OCI-LY3 (cell line): ENCODE measurements around the gene PANK4.

Experiments used
- H2AFZ ChIP-seq: fragments of 200-600, 300-600 bp; shearing (Covaris generic); 2 replicates; pipeline ENCODE4 v1.6.0; 2014; ENCODE audit warnings: antibody characterized with exemption, low read depth, low read length
- H3K27ac ChIP-seq: fragments of 200-600, 300-600 bp; sonication (generic); 2 replicates; pipeline ENCODE4 v1.5.1; 2014; ENCODE audit warnings: mild to moderate bottlenecking, low read length, moderate library complexity, mixed read lengths
- H3K27me3 ChIP-seq: fragments of 200-600, 300-600 bp; sonication (generic); 2 replicates; pipeline ENCODE4 v1.6.1; 2014; ENCODE audit warnings: low read depth, low read length, mixed read lengths
- H3K36me3 ChIP-seq: fragments of 200-600, 300-600 bp; sonication (generic); replicated peaks from 2 replicates; pipeline ENCODE3; 2014; ENCODE audit warnings: low read depth, low read length, mixed read lengths
- H3K4me1 ChIP-seq: fragments of 300-600, 200-600 bp; sonication (generic); 2 replicates; pipeline ENCODE4 v1.6.1; 2014; ENCODE audit warnings: low read length, mixed read lengths
- H3K4me2 ChIP-seq: fragments of 200-600, 300-600 bp; sonication (generic); 2 replicates; pipeline ENCODE4 v1.6.1; 2014; ENCODE audit warnings: low read length, mixed read lengths
- H3K4me3 ChIP-seq: fragments of 300-600, 200-600 bp; sonication (generic); 2 replicates; pipeline ENCODE4 v1.5.1; 2014; ENCODE audit warnings: antibody characterized with exemption, mild to moderate bottlenecking, low read length, moderate library complexity
- H3K79me2 ChIP-seq: fragments of 300-600, 200-600 bp; shearing (Covaris generic); 2 replicates; pipeline ENCODE4 v1.6.1; 2014; ENCODE audit warnings: mild to moderate bottlenecking, low read length, mixed read lengths
- H3K9ac ChIP-seq: fragments of 300-600, 200-600 bp; shearing (Covaris generic); 2 replicates; pipeline ENCODE4 v1.6.0; 2014; ENCODE audit warnings: mild to moderate bottlenecking, low read length, moderate library complexity
- H3K9me3 ChIP-seq: fragments of 200-600, 300-600 bp; shearing (Covaris generic); 2 replicates; pipeline ENCODE4 v1.6.1; 2014; ENCODE audit warnings: low read length, mixed read lengths; ENCODE audit not compliant: insufficient read depth
- H4K20me1 ChIP-seq: fragments of 200-600, 300-600 bp; sonication (generic); 2 replicates; pipeline ENCODE4 v1.6.1; 2016; ENCODE audit warnings: low read length, mixed read lengths; ENCODE audit not compliant: insufficient read depth
- CTCF ChIP-seq: fragments of 200-600, 300-600 bp; sonication (generic); IDR thresholded peaks from 2 replicates; pipeline ENCODE4 v1.5.1; 2014; ENCODE audit warnings: antibody characterized with exemption, low read length, low read depth
- EZH2phosphoT487 ChIP-seq: fragments of 200-600 bp; shearing (Covaris generic); IDR thresholded peaks from 2 replicates; pipeline ENCODE4 v1.6.1; 2018; ENCODE audit warnings: antibody characterized with exemption, mixed run types, low read depth

Gene PANK4

GRCh38 chr1:2538872-2539271, 12.5 kb upstream of the PANK4 start:
- Histone ChIP-seq H3K4me3 (no peak overlapping the region), H3K79me2 (no peaks in the 10 kb centered on the region), H4K20me1 (no peaks in the 10 kb centered on the region), H3K9me3 (no peaks in the 10 kb centered on the region), H3K27me3 (peaks cover 5% of the 10 kb centered on the region; the same call in 1 of the 2 replicates), H3K36me3 (no peaks in the 10 kb centered on the region), H2AFZ (no peak overlapping the region), H3K9ac (no peak overlapping the region), H3K4me1 (no peaks in the 10 kb centered on the region), H3K4me2 (no peak overlapping the region), H3K27ac (no peak overlapping the region)
- TF ChIP-seq CTCF (no peak), EZH2phosphoT487 (no peak)

DNA sequence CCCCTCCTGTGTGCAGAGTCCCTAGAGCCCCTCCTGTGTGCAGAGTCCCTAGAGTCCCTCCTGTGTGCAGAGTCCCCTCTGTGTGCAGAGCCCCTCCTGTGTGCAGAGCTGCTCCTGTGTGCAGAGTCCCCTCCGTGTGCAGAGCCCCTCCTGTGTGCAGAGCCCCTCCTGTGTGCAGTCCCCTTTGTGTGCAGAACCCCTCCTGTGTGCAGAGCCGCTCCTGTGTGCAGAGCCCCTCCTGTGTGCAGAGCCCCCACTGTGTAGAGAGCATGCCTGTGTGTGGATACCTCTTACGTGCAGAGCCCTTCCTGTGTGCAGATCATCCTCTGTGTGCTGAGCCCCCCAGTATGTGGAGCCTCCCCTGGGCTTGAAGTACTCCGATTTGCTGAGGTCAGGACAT, 12.0 kb upstream of the PANK4 start:
- no peak overlapping the region for H3K9ac ChIP-seq
- H4K20me1 ChIP-seq = no peaks in the 10 kb centered on the region
- no peaks in the 10 kb centered on the region for H3K4me1 ChIP-seq
- no peaks in the 10 kb centered on the region for H3K36me3 ChIP-seq
- no peak overlapping the region for H2AFZ ChIP-seq
- TF ChIP-seq CTCF (no peak), EZH2phosphoT487 (no peak)
- no peaks in the 10 kb centered on the region for H3K9me3 ChIP-seq
- peaks cover 5% of the 10 kb centered on the region; the same call in 1 of the 2 replicates for H3K27me3 ChIP-seq
- H3K4me3 ChIP-seq = no peak overlapping the region
- H3K4me2 ChIP-seq = no peak overlapping the region
- H3K79me2 ChIP-seq = no peaks in the 10 kb centered on the region
- H3K27ac ChIP-seq = no peak overlapping the region

GRCh38 chr1:2537784-2538115, 11.4 kb upstream of the PANK4 start:
- H3K4me1 ChIP-seq = no peaks in the 10 kb centered on the region
- H3K79me2 ChIP-seq = no peaks in the 10 kb centered on the region
- no peak overlapping the region for H3K4me3 ChIP-seq
- H3K9ac ChIP-seq = no peak overlapping the region
- TF ChIP-seq EZH2phosphoT487 = no peak
- TF ChIP-seq CTCF = no peak
- H3K36me3 ChIP-seq = no peaks in the 10 kb centered on the region
- no peak overlapping the region for H3K27ac ChIP-seq
- H4K20me1 ChIP-seq = no peaks in the 10 kb centered on the region
- H3K4me2 ChIP-seq = no peak overlapping the region
- H3K27me3 ChIP-seq = peaks cover 10% of the 10 kb centered on the region; the same call in 1 of the 2 replicates
- no peaks in the 10 kb centered on the region for H3K9me3 ChIP-seq
- no peak overlapping the region for H2AFZ ChIP-seq

- H3K27me3 ChIP-seq = peaks cover 10% of the 10 kb centered on the region; the same call in 1 of the 2 replicates
- TF ChIP-seq CTCF (no peak), EZH2phosphoT487 (no peak)
- no peak overlapping the region for H3K4me2 ChIP-seq
- no peak overlapping the region for H3K9ac ChIP-seq
- no peak overlapping the region for H3K27ac ChIP-seq
- H2AFZ ChIP-seq = no peak overlapping the region
- no peaks in the 10 kb centered on the region for H3K9me3 ChIP-seq
- H3K36me3 ChIP-seq = no peaks in the 10 kb centered on the region
- H3K4me3 ChIP-seq = no peak overlapping the region
- H4K20me1 ChIP-seq = no peaks in the 10 kb centered on the region
- no peaks in the 10 kb centered on the region for H3K79me2 ChIP-seq
- no peaks in the 10 kb centered on the region for H3K4me1 ChIP-seq
Observed at GRCh38 chr1:2535981-2536380, 9.6 kb upstream of the PANK4 start.
